ENCODE results near the gene ELMO2. TPM values are rescaled to one million over a fixed set of nuclear protein-coding genes. Genes with fewer than 3 reads are reported as not detected.

ELMO2 gene
- total and polyA plus RNA-seq, 12 donors = 17.2 to 46.0 (median 27.5) TPM

DNA sequence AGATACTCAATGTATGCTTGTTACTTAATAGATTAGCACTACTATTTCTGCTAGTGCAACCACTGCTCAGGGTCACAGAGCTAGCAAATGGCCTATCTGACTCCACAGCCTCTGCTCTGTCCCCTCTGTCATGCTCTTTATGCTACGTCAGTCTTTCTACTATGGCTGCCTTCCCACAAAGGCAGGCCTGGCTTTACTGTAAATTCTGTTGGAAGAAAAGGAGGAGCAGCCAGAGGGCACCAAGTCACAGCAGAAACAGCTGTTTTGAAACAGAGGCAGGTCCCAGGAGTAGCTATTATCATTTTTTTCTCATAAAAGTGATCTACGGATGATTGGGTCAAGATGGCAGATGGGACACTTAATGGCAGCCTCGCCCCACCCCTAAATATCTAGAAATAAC lies 10.0 kb upstream of the ELMO2 start:
- 69 to 70% methylated on average over 3 of the region's 3 CpGs for WGBS, 2 donors
- intact Hi-C loops (cut with DNase I) = no loop called here
- H3K27ac ChIP-seq = no peak overlapping the region
- ATAC-seq (no peak), DNase-seq (no peak)
- peaks cover 0 to 9% (median 0%) of the 10 kb centered on the region in 11 donors for H3K9me3 ChIP-seq
- H3K36me3 ChIP-seq = no peaks in the 10 kb centered on the region
- no peak overlapping the region for H3K4me3 ChIP-seq
- peaks cover 0 to 14% (median 0%) of the 10 kb centered on the region in 7 donors for H3K27me3 ChIP-seq
- H3K4me1 ChIP-seq = peaks cover 0 to 4% (median 0%) of the 10 kb centered on the region in 9 donors
- TF ChIP-seq, protein P1, sequence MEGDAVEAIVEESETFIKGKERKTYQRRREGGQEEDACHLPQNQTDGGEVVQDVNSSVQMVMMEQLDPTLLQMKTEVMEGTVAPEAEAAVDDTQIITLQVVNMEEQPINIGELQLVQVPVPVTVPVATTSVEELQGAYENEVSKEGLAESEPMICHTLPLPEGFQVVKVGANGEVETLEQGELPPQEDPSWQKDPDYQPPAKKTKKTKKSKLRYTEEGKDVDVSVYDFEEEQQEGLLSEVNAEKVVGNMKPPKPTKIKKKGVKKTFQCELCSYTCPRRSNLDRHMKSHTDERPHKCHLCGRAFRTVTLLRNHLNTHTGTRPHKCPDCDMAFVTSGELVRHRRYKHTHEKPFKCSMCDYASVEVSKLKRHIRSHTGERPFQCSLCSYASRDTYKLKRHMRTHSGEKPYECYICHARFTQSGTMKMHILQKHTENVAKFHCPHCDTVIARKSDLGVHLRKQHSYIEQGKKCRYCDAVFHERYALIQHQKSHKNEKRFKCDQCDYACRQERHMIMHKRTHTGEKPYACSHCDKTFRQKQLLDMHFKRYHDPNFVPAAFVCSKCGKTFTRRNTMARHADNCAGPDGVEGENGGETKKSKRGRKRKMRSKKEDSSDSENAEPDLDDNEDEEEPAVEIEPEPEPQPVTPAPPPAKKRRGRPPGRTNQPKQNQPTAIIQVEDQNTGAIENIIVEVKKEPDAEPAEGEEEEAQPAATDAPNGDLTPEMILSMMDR (IDR thresholded peaks at IDR 0.05) = no peak

GRCh38 chr20:46415773-46416172 lies 9.4 kb upstream of the ELMO2 start:
- H3K27me3 ChIP-seq = peaks cover 0 to 14% (median 0%) of the 10 kb centered on the region in 7 donors
- DNase-seq (no peak), ATAC-seq (no peak)
- no peak overlapping the region for H3K27ac ChIP-seq
- no peaks in the 10 kb centered on the region for H3K36me3 ChIP-seq
- intact Hi-C loops (cut with DNase I) = no loop called here
- no peak overlapping the region for H3K4me3 ChIP-seq
- WGBS, 2 donors = 69 to 76% methylated on average over 3 of the region's 3 CpGs
- peaks cover 0 to 1% (median under 1%) of the 10 kb centered on the region in 9 donors for H3K4me1 ChIP-seq
- peaks cover 0 to 9% (median 0%) of the 10 kb centered on the region in 11 donors for H3K9me3 ChIP-seq
- TF ChIP-seq, protein P1 (IDR thresholded peaks at IDR 0.05) = no peak

DNA sequence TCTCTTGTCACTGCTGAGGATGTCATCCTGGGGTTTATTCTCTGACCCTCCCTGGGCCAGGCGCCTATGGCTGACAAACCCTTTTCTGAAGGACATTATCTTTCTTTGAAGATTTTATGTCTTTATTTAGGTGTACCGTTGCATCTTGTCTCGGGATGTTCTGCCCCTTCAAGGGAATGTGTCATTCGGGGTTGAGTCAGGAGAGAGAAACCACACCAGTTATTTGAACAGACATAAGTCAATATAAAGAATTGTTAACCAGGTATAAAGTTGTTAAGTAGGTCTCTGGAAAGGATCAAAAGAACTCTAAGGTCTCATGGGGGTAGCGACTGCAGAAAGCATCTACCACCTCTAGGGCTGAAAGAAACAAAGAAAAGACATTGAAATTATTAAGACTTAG lies 8.2 kb upstream of the ELMO2 start:
- H3K36me3 ChIP-seq = no peaks in the 10 kb centered on the region
- H3K4me1 ChIP-seq = peaks cover 0 to 6% (median 4%) of the 10 kb centered on the region in 9 donors
- no peak for DNase-seq
- WGBS, 2 donors = 82 to 89% methylated on average over 5 of the region's 5 CpGs
- H3K4me3 ChIP-seq = no peak overlapping the region
- intact Hi-C loops (cut with DNase I) = no loop called here
- ATAC-seq = no peak
- H3K27me3 ChIP-seq = peaks cover 0 to 14% (median 0%) of the 10 kb centered on the region in 7 donors
- TF ChIP-seq, protein P1 (IDR thresholded peaks at IDR 0.05) = no peak
- H3K27ac ChIP-seq = no peak overlapping the region
- H3K9me3 ChIP-seq = peaks cover 0 to 9% (median 0%) of the 10 kb centered on the region in 11 donors

DNA sequence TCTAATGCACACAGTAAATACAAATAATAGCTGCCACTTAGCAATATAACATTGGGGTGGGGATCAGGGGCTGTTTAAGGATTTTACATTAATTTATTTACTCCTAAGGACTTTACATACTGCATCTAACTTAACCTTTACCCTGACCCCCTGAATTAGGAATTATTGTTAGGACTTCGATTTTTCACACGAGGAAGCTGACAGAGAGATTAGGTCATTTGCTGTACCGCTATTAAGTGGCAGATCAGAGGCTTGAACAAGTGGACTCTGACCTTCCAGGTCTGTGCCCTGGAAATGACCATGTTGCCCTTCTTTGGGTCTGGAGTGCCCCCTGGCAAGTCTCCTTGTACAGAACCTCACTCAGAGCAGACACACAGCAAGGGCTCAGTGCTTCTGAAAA lies 5.2 kb upstream of the ELMO2 start:
- ATAC-seq (no peak), DNase-seq (no peak)
- Histone ChIP-seq H3K4me3 (no peak overlapping the region), H3K27ac (no peak overlapping the region), H3K4me1 (peaks cover 0 to 19% (median 13%) of the 10 kb centered on the region in 9 donors), H3K27me3 (peaks cover 0 to 14% (median 0%) of the 10 kb centered on the region in 7 donors), H3K9me3 (no peaks in the 10 kb centered on the region), H3K36me3 (no peaks in the 10 kb centered on the region)
- intact Hi-C loops (cut with DNase I) = no loop called here
- 71 to 79% methylated on average over 3 of the region's 3 CpGs for WGBS, 2 donors
- TF ChIP-seq, protein P1 (IDR thresholded peaks at IDR 0.05) = no peak
